HG03175 (cell line): ENCODE results near the gene EIF2S3.
A peak's percentile ranks its signal among the peaks of the same experiment; 100 is the strongest.
"Not testable (repeated sequence)": the region's sequence is repeated elsewhere in the genome, so short reads cannot be mapped to it uniquely, and the experiment has no call there.

Source experiments
- ATAC-seq: cut with Tn5 transposase; IDR thresholded peaks from one replicate; pipeline ENCODE4 v1.9.1; 2021; ENCODE audit warnings: mild to moderate bottlenecking, moderate library complexity; ENCODE audit not compliant: unreplicated experiment

The EIF2S3 gene

GRCh38 chrX:24049643-24050042, 5.1 kb upstream of the EIF2S3 start:
- ATAC-seq = not testable (repeated sequence)

DNA sequence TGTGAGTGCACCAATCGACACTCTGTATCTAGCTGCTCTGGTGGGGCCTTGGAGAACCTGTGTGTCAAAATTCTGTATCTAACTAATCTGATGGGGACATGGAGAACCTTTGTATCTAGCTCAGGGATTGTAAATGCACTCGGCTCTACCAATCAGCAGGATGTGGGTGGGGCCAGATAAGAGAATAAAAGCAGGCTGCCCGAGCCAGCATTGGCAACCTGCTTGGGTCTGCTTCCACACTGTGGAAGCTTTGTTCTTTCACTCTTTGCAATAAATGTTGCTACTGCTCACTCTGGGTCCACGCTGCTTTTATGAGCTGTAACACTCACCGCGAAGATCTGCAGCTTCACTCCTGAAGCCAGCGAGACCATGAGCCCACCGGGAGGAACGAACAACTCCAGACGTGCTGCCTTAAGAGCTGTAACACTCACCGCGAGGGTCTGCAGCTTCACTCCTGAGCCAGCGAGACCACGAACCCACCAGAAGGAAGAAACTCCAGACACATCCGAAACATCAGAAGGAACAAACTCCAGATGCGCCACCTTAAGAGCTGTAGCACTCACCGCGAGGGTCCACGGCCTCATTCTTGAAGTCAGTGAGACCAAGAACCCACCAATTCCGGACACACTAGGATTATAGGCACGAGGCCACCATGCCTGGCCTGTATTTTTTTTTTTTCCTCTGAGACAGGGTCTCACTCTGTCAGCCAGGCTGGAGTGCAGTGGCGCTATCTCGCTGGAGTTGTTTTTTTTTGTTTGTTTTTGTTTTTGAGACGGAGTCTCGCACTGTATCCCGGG, 4.0 kb upstream of the EIF2S3 start:
- ATAC-seq = not testable (repeated sequence)

DNA sequence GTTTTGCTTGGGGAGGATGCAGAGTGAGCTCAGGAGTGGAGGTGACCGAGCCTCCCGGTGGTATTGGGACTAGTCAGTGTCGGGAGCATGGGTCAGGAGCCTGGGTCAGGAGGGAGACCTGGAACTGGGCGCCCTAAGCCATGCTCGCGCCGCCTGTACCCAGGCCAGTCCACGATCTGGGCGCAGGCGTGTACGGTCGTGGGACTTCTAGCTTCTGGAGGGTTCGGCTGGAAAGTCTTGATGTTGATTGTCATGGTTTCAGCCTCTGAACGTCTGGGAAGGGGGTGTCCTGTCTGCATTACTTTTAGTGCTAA, 244 bp downstream of the EIF2S3 start:
- ATAC-seq = peak; percentile 16

- no peak for ATAC-seq
Measured at GRCh38 chrX:24063488-24063887, 8.7 kb downstream of the EIF2S3 start.

GRCh38 chrX:24069877-24070276, 15.1 kb downstream of the EIF2S3 start:
- no peak for ATAC-seq

GRCh38 chrX:24079411-24079810, 24.7 kb downstream of the EIF2S3 start:
- no peak for ATAC-seq

GRCh38 chrX:24080245-24080644, 25.5 kb downstream of the EIF2S3 start:
- ATAC-seq = not testable (repeated sequence)

DNA sequence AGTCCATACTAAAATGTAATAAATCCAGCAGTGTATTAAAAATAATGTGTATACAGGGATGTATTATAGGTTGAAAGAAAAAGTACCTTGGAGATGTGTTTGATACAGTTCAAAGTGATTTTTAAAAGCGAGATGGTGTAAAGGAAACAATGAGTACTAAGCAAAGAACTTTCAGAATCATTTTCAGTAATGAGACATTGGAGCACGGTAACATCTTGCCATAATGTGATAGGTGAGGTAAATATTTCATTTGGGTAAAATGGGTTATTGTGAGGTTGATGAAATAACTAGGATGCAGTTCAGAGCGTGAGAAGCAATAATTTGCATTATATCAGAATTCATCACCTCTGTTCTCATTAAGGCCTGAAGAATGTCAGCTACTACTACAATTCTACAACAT, 25.9 kb downstream of the EIF2S3 start:
- no peak for ATAC-seq

DNA sequence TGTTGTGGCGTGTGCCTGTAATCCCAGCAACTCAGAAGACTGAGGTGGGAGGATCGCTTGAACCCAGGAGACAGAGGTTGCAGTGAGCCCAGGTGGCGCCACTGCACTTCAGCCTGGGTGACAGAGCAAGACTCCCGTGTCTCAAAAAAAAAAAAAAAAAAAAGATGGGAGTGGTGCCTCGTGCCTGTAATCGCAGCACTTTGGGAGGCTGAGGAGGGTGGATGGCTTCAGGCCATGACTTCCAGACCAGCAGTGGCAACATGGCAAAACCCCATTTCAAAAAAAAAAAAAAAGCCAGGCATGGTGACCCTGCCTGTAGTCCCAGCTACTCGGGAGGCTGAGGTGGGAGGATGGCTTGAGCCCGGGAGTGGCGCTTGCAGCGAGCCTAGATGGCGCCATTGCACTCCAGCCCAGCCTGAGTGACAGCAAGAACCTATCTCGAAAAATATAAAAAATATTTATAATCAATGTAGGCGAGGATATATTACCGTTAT, 27.0 kb downstream of the EIF2S3 start:
- ATAC-seq = peak; percentile 49

DNA sequence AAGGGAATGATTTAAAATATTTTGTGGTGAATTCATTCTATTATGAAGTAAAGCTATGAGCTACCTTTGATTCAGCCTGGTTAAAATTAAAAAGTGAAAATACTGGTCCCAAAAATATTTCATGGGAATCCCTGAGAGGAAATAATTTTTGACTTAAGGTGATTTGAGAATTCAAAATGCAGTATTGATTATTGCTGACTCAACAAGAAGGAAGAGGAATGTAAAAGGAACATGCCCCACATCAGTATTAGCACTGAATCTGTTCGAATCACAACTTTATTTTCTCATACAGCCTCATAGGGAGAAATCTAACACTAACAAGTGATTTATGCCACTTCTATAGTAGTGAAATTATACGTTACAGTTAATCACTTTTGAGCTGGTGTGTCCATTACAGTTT, 27.7 kb downstream of the EIF2S3 start:
- no peak for ATAC-seq

DNA sequence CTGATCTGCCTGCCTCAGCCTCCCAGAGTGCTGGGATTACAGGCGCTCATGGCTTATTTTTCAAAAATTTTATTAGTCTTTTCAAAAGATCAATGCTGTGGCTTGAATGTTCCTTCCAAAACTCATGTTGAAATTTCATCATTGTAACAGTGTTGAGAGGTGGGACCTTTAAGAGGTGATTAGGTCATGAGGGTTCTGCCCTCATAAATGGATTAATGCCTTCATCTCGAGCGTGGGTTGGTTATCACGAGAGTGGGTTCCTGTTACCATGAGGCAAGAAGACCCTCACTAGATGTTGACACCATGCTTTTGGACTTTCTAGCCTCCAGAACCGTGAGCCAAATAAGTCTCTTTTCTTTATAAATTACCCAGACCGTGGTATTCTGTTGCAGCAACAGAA, 30.3 kb downstream of the EIF2S3 start:
- no peak for ATAC-seq

DNA sequence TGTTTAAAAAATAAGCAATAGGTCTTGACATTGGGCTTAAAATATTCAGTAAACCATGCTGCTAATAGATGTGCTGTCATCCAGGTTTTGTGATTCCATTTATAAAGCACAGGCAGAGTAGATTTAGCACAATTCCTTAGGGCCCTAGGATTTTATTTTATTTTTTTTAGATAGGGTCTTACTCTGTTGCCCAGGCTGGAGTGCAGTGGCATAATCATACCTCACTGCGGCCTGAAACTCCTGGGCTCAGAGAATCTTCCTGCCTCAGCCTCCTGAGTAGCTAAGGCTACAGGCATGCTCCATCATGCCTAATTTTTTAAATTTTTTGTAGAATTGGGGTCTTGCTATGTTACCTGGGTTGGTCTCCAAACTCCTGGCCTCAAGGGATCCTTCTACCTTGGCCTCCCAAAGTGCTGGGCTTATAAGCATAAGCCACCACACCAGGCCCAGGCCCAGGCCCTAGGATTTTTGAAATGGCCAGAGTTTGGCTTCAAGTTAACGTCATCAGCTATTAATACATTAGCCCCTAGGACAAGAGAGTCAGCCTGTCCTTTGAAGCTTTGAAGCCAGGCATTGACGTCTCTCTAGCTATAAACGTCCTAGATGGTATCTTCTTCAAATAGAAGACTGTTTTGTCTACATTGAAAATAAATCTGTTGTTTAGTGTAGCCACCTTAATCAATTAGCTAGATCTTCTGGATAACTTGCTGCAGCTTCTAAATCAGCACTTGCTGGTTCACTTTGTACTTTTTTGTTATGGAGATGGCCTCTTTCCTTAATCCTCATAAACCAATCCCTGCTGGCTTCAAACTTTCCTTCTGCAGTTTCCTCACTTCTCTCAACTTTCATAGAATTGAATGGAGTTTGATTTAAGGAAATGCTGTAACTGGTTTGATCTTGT, 35.8 kb downstream of the EIF2S3 start:
- no peak for ATAC-seq

- no peak for ATAC-seq
Measured at GRCh38 chrX:24093746-24094145, 39.0 kb downstream of the EIF2S3 start.

DNA sequence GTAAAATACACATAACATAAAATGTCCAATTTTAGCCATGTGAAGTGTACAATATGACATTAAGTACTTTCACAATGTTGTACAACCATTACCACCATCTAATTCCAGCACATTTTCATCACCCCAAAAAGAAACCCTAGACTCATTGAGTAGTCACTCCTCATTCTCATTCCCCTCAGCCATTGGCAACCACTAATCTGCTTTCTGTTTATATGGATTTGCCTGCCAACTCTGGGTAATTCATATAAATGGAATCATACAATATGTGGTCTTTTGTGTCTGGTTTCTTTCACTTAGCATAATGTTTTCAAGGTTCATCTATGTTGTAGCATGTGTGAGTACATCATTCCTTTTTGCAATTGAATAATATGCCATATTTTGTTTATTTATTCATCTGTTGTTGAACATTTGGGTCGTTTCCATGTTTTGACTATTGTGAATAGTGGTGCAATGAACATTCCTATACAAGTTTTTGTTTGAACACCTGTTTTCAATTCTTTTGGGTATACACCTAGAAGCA, 43.0 kb downstream of the EIF2S3 start:
- ATAC-seq = no peak

- no peak for ATAC-seq
Measured at GRCh38 chrX:24098932-24099331, 44.2 kb downstream of the EIF2S3 start.

GRCh38 chrX:24099394-24099793, 44.6 kb downstream of the EIF2S3 start:
- no peak for ATAC-seq

DNA sequence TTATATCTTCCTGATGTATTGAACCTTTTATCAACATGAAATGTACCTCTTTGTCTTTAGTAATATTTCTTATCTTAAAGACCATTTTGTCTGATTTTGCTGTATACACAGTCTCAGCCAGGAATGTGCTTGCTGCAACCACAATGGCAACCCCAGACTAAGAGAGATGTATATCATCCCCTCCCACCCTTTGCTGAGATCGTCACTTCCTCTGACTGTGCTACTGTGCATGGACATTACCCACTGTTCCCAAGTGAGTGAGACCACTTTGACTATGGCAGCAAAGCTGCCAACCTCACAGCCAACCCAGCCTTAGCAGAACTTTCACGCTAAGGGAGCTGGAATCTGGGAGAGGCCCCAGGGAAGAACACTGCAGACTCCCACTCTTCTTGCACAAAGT, 46.0 kb downstream of the EIF2S3 start:
- ATAC-seq = no peak

GRCh38 chrX:24110069-24110468, 55.3 kb downstream of the EIF2S3 start:
- ATAC-seq = no peak

DNA sequence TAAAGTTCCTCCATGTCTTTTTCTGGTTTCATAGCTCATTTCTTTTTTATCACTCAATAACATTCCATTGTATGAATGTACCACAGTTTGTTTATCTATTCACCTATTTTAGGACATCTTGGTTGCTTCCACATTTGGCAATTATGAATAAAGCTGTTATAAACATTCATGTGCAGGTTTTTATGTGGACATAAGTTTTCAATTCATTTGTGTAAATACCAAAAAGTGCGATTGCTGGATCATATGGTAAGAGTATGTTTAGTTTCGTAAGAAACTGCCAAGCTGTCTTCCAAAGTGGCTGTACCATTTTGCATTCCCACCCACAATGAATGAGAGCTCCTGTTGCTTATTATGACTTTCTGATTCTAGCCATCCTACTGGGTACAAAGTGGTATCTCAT, 58.4 kb downstream of the EIF2S3 start:
- ATAC-seq = no peak

DNA sequence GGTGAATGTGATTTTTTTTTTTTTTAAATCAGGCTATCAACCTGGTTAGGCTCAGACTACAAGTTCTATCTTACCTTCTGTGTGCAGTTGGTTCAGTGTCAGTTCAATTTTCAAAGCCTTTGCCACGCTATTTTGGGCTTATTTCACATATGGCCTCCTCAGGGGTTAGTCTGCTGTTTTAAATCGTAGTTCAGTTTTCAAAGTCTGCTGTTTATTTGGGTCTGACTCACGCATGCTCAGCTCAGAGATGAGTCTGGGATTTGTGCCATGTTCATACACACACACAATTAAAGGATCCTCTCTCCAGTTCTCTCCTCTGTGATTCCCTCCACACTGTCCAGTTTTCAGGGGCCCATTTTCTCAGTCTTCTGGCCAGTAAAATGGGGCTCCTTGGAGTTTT, 62.5 kb downstream of the EIF2S3 start:
- no peak for ATAC-seq

DNA sequence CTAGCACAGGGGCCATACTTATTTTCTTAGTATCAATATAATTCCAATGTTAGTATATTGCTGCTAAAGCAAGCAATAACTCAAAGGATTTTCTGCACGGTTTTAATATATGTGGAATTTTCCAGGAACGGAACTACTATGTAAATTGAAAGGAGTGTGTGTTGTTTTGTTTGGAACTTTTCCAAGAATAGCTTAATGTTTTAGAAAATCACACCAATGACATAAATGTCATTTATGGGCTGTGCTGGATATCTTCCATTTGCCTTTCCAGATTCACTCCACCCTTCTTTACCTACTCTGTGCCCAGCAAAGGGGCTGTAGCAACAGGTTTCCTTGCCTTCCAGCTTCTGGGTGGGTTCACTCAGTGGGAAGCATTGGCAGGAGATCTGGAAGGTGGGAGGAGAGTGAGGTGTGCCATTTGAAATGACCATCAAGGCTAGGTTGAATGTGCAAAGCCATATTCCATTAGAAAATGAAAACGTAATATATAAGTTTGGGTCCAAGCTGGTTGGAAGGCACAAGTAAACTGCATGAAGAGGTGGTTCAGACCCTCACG, 69.6 kb downstream of the EIF2S3 start:
- ATAC-seq = no peak
